ENCODE measurements around the gene SLC22A12. TPM values are rescaled to one million over a fixed set of nuclear protein-coding genes. Genes with fewer than 3 reads are reported as not detected.
"Not testable (repeated sequence)": the region's sequence is repeated elsewhere in the genome, so short reads cannot be mapped to it uniquely, and the experiment has no call there.

Gene SLC22A12
- total RNA-seq, 2 donors from 2014 or later: not detected

DNA sequence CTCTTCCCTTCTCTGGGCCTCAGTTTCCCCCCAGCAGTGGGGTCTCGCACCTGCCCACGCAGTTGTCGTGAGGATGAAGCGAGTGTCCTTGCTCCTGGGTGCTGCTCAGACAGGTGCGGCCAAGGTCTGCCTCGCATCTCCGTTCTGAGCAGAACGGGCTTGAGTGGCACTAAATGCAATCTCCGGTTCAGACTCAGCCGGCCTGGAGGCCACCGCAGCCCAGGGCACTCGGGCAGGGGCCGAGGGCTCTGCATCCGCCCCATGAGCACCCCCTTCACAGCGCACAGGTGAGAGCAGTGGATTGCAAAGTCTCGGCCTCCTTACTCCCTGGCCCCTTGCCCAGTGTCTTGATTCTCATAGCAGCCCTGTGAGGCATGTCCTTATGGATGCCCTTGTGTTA, 30.1 kb upstream of the SLC22A12 start:
- Histone ChIP-seq H3K9me3 (no peaks in the 10 kb centered on the region), H3K4me3 (no peak overlapping the region), H3K27ac (no peak overlapping the region), H3K36me3 (no peaks in the 10 kb centered on the region), H3K4me1 (ENCODE audit: control insufficient read depth in 1 of 2, low read depth in 2 of 2) (no peaks in the 10 kb centered on the region), H3K27me3 (replicated peaks; ENCODE audit: insufficient read depth) (no peaks in the 10 kb centered on the region)
- no peak for DNase-seq (ENCODE audit: low spot score)
- ATAC-seq (ENCODE audit: insufficient number of reproducible peaks, low FRiP score, low read depth): no peak
- TF ChIP-seq, protein P1, sequence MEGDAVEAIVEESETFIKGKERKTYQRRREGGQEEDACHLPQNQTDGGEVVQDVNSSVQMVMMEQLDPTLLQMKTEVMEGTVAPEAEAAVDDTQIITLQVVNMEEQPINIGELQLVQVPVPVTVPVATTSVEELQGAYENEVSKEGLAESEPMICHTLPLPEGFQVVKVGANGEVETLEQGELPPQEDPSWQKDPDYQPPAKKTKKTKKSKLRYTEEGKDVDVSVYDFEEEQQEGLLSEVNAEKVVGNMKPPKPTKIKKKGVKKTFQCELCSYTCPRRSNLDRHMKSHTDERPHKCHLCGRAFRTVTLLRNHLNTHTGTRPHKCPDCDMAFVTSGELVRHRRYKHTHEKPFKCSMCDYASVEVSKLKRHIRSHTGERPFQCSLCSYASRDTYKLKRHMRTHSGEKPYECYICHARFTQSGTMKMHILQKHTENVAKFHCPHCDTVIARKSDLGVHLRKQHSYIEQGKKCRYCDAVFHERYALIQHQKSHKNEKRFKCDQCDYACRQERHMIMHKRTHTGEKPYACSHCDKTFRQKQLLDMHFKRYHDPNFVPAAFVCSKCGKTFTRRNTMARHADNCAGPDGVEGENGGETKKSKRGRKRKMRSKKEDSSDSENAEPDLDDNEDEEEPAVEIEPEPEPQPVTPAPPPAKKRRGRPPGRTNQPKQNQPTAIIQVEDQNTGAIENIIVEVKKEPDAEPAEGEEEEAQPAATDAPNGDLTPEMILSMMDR (IDR thresholded peaks at IDR 0.05): no peak

DNA sequence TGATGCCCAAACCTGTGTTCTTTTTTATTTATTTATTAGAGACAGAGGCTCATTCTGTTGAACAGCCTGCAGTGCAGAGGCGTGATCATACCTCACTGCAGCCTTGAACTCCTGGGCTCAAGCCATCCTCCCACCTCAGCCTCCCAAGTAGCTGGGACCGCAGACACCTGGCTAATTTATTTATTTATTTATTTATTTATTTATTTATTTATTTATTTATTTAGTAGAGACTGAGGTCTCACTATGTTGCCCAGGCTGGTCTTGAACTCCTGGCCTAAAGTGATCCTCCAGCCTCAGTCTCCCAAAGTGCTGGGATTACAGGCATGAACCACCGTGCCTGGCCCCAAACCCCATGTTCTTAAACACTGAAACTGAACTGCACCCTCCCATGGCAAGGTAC, 29.6 kb upstream of the SLC22A12 start:
- H3K4me3 ChIP-seq; H3K27me3 ChIP-seq (replicated peaks; ENCODE audit: insufficient read depth); H3K36me3 ChIP-seq; H3K9me3 ChIP-seq; H3K4me1 ChIP-seq (ENCODE audit: control insufficient read depth in 1 of 2, low read depth in 2 of 2); DNase-seq (ENCODE audit: low spot score); ATAC-seq (ENCODE audit: insufficient number of reproducible peaks, low FRiP score, low read depth); H3K27ac ChIP-seq: not testable (repeated sequence)

GRCh38 chr11:64561984-64562722, 28.9 kb upstream of the SLC22A12 start:
- TF ChIP-seq, protein P1 (IDR thresholded peaks at IDR 0.05): no peak
- Histone ChIP-seq H3K27ac (no peak overlapping the region), H3K4me3 (no peak overlapping the region), H3K27me3 (replicated peaks; ENCODE audit: insufficient read depth) (no peaks in the 10 kb centered on the region), H3K36me3 (no peaks in the 10 kb centered on the region), H3K9me3 (no peaks in the 10 kb centered on the region), H3K4me1 (ENCODE audit: control insufficient read depth in 1 of 2, low read depth in 2 of 2) (no peaks in the 10 kb centered on the region)
- DNase-seq (ENCODE audit: low spot score) (no peak), ATAC-seq (ENCODE audit: insufficient number of reproducible peaks, low FRiP score, low read depth) (no peak)

DNA sequence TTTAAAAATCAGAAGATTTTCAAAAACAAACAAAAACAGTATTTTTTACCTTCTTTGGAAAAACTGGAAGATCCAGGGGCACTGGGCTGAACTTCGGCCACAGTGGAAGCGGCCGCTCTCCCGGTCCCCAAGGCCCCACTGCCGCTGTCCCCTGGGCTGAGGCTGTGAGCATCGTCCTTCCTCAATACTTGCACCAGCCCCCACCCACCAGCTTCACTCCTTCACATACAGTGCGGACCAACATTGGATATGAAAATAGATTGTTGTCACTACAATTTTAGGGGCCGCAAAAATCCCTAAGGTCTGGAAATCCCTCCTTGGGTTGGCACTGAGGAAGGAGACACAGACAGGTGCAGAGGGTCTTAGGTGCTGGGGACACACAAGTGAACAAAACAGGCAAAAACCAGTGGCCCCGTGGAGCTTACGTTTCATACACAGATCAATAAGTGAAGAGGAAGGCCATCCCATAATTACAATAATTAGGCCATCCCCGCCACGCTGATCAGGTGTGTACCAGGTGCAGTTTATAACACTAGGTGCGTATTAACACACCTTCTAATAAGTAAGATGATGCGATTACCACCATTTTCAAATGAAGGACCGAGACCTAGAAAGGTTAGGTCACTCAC, 28.2 kb upstream of the SLC22A12 start:
- ATAC-seq (ENCODE audit: insufficient number of reproducible peaks, low FRiP score, low read depth): no peak
- TF ChIP-seq, protein P1 (IDR thresholded peaks at IDR 0.05): no peak
- no peak overlapping the region for H3K27ac ChIP-seq
- H3K36me3 ChIP-seq: no peaks in the 10 kb centered on the region
- H3K4me1 ChIP-seq (ENCODE audit: control insufficient read depth in 1 of 2, low read depth in 2 of 2): no peaks in the 10 kb centered on the region
- H3K9me3 ChIP-seq: no peaks in the 10 kb centered on the region
- DNase-seq (ENCODE audit: low spot score): no peak
- H3K4me3 ChIP-seq: no peak overlapping the region
- no peaks in the 10 kb centered on the region for H3K27me3 ChIP-seq (replicated peaks; ENCODE audit: insufficient read depth)

- DNase-seq (ENCODE audit: low spot score): no peak
- no peak for ATAC-seq (ENCODE audit: insufficient number of reproducible peaks, low FRiP score, low read depth)
- TF ChIP-seq, protein P1 (IDR thresholded peaks at IDR 0.05): no peak
- H3K27me3 ChIP-seq (replicated peaks; ENCODE audit: insufficient read depth): no peaks in the 10 kb centered on the region
- no peaks in the 10 kb centered on the region for H3K4me1 ChIP-seq (ENCODE audit: control insufficient read depth in 1 of 2, low read depth in 2 of 2)
- H3K36me3 ChIP-seq: no peaks in the 10 kb centered on the region
- no peak overlapping the region for H3K4me3 ChIP-seq
- H3K9me3 ChIP-seq: no peaks in the 10 kb centered on the region
- H3K27ac ChIP-seq: no peak overlapping the region
Measured at GRCh38 chr11:64563966-64564365, 27.1 kb upstream of the SLC22A12 start.

Data from thoracic aorta (tissue), 2 donors.